H1 (cell line): ENCODE data around the gene POU5F1. TPM values are rescaled to one million over a fixed set of nuclear protein-coding genes. Genes with fewer than 3 reads are reported as not detected.

ENCODE experiments used
- ASH2L ChIP-seq: fragments of 200-600, 300-600 bp; sonication (generic); IDR thresholded peaks from one replicate; pipeline ENCODE4 v1.7.1; 2017; ENCODE audit warnings: low read length
- HDAC2 ChIP-seq, 2 experiments: fragments of 300-600 bp in 1 of 2; sonication (generic) in 1 of 2; IDR thresholded peaks; 2 replicates each; pipeline ENCODE4 v1.6.1; 2011 to 2012; ENCODE audit warnings: low read depth in 2 of 2, low read length in 2 of 2, mild to moderate bottlenecking in 2 of 2, moderate library complexity in 2 of 2, borderline replicate concordance in 1 of 2, inconsistent platforms in 1 of 2
- JUN ChIP-seq: IDR thresholded peaks from 2 replicates; pipeline ENCODE4 v1.6.1; 2011; ENCODE audit warnings: low read depth, mild to moderate bottlenecking, improper control_type of control experiment, low read length
- KDM4A ChIP-seq: IDR thresholded peaks from one replicate; pipeline ENCODE4 v1.7.1; 2012; ENCODE audit warnings: low read depth, mild to moderate bottlenecking, moderate library complexity, low read length, inconsistent platforms; ENCODE audit not compliant: severe bottlenecking
- MAX ChIP-seq: IDR thresholded peaks from 2 replicates; pipeline ENCODE4 v1.6.1; 2012; ENCODE audit warnings: inconsistent platforms
- SIRT6 ChIP-seq: IDR thresholded peaks from one replicate; pipeline ENCODE4 v1.7.1; 2012; ENCODE audit warnings: low read length, inconsistent platforms
- TBP ChIP-seq: IDR thresholded peaks from 2 replicates; pipeline ENCODE4 v1.6.1; 2011; ENCODE audit warnings: low read depth, low read length, improper control_type of control experiment
- polyA plus RNA-seq, 7 experiments: library from polyadenylated mRNA; depleted of rRNA in 3 of 7; stranded (reverse) in 5 of 7; unstranded in 2 of 7; fragments of >200 nt in 5 of 7; fragments of 200-250 nt in 2 of 7; gene quantifications; 1 replicate in 5 of 7; 2 replicates in 1 of 7; 4 replicates in 1 of 7; pipeline versions ENCODE4 v1.2.1 to v1.2.3, GENCODE V29; 2011 to 2013; ENCODE audit warnings: missing spikeins in 2 of 7, mixed read lengths in 2 of 7
- total RNA-seq: library from RNA; stranded (reverse); fragmentation: NEBNext Ultra II Directional; extraction: Animal tissue kit (Norgen Biotek cat#: 25700); gene quantifications from 2 replicates; pipeline ENCODE4 v1.2.1, GENCODE V29; 2021
- TF ChIP-seq, protein P1 (sequence below), 3 experiments: IDR thresholded peaks; 1 replicate in 2 of 3; 2 replicates in 1 of 3; pipeline versions ENCODE4 v1.5.1 to v1.6.1; 2011; ENCODE audit warnings: low read length in 3 of 3, mild to moderate bottlenecking in 3 of 3, inconsistent platforms in 2 of 3, low read depth in 1 of 3, moderate library complexity in 1 of 3; ENCODE audit not compliant: insufficient read depth in 1 of 3; ENCODE audit errors: control extremely low read depth in 1 of 3
- TF ChIP-seq, protein P2 (sequence below): IDR thresholded peaks from 2 replicates; pipeline ENCODE4 v1.6.1; 2012; ENCODE audit warnings: inconsistent platforms

Gene POU5F1
- total and polyA plus RNA-seq, 2 of the 8 experiments (the other 6 are each of a cell fraction or from before 2014, with no cell fraction given) = 2,437 to 2,526 TPM

- TF ChIP-seq, protein P1, sequence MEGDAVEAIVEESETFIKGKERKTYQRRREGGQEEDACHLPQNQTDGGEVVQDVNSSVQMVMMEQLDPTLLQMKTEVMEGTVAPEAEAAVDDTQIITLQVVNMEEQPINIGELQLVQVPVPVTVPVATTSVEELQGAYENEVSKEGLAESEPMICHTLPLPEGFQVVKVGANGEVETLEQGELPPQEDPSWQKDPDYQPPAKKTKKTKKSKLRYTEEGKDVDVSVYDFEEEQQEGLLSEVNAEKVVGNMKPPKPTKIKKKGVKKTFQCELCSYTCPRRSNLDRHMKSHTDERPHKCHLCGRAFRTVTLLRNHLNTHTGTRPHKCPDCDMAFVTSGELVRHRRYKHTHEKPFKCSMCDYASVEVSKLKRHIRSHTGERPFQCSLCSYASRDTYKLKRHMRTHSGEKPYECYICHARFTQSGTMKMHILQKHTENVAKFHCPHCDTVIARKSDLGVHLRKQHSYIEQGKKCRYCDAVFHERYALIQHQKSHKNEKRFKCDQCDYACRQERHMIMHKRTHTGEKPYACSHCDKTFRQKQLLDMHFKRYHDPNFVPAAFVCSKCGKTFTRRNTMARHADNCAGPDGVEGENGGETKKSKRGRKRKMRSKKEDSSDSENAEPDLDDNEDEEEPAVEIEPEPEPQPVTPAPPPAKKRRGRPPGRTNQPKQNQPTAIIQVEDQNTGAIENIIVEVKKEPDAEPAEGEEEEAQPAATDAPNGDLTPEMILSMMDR (IDR thresholded peaks at IDR 0.05; ENCODE audit: control extremely low read depth in 1 of 3, insufficient read depth in 1 of 3, low read depth in 1 of 3, low read length in 3 of 3) = peak in 1 of 3 experiments; percentile 3; a peak in 1 of 4 replicates
- TF ChIP-seq SIRT6 (no peak), MAX (no peak), HDAC2 (IDR thresholded peaks at IDR 0.05; ENCODE audit: borderline replicate concordance in 1 of 2, low read depth in 2 of 2, low read length in 2 of 2) (peak in 1 of 2 experiments; percentile 38; a peak in 1 of 4 replicates), JUN (no peak), ASH2L (peak; percentile 53), KDM4A (peak; percentile 63), TBP (no peak)
- TF ChIP-seq, protein P2, sequence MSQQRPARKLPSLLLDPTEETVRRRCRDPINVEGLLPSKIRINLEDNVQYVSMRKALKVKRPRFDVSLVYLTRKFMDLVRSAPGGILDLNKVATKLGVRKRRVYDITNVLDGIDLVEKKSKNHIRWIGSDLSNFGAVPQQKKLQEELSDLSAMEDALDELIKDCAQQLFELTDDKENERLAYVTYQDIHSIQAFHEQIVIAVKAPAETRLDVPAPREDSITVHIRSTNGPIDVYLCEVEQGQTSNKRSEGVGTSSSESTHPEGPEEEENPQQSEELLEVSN = no peak
These were observed 27.2 kb upstream of the POU5F1 start (continued) for GRCh38 chr6:31197559-31198305.
